SH-SY5Y (cell line): ENCODE measurements around the gene HTRA2.

Source experiments
- GATA2 ChIP-seq: IDR thresholded peaks from 2 replicates; pipeline ENCODE4 v1.6.1; 2011; ENCODE audit warnings: mild to moderate bottlenecking, low read depth, low read length
- GATA3 ChIP-seq: IDR thresholded peaks from 2 replicates; pipeline ENCODE4 v1.6.1; 2011; ENCODE audit warnings: low read depth, mild to moderate bottlenecking, low read length, moderate library complexity

GRCh38 chr2:74566754-74567085 lies 37.0 kb downstream of the HTRA2 start:
- no peak for TF ChIP-seq GATA2
- TF ChIP-seq GATA3 = no peak
